Suppressor macrophage (primary cell): ENCODE data around the gene MACROD1.
A peak's percentile ranks its signal among the peaks of the same experiment; 100 is the strongest.

Experiments
- DNase-seq, 4 experiments: peaks; one replicate each; pipeline ENCODE4 v3.0.0-alpha.2; 2020 to 2022

MACROD1 gene

GRCh38 chr11:64092111-64092760 is 73.7 kb downstream of the MACROD1 start:
- peak; percentile 48 to 66 (median 55) for DNase-seq

- DNase-seq = peak in 3 of 4 experiments; percentile 32 to 56 (median 43)
Measured at GRCh38 chr11:64090806-64091516, 75.0 kb downstream of the MACROD1 start.

- no peak for DNase-seq
Measured at GRCh38 chr11:64089915-64090805, 75.8 kb downstream of the MACROD1 start.

- DNase-seq = no peak
Measured at GRCh38 chr11:64089493-64089892, 76.4 kb downstream of the MACROD1 start.

GRCh38 chr11:64089027-64089360 is 76.9 kb downstream of the MACROD1 start:
- DNase-seq = no peak

GRCh38 chr11:64088162-64089026 is 77.5 kb downstream of the MACROD1 start:
- no peak for DNase-seq

- DNase-seq = no peak
Measured at GRCh38 chr11:64086258-64087123, 79.4 kb downstream of the MACROD1 start.

- DNase-seq = no peak
Measured at GRCh38 chr11:64085906-64086257, 80.0 kb downstream of the MACROD1 start.

GRCh38 chr11:64084951-64085710 is 80.8 kb downstream of the MACROD1 start:
- DNase-seq = no peak

- no peak for DNase-seq
Measured at GRCh38 chr11:64084146-64084950, 81.6 kb downstream of the MACROD1 start.

- no peak for DNase-seq
Measured at GRCh38 chr11:64083398-64084080, 82.4 kb downstream of the MACROD1 start.

GRCh38 chr11:64081745-64082442 is 84.0 kb downstream of the MACROD1 start:
- no peak for DNase-seq

GRCh38 chr11:64080390-64080789 is 85.5 kb downstream of the MACROD1 start:
- DNase-seq = no peak

GRCh38 chr11:64078905-64079304 is 87.0 kb downstream of the MACROD1 start:
- no peak for DNase-seq

- DNase-seq = no peak
Measured at GRCh38 chr11:64078284-64078683, 87.6 kb downstream of the MACROD1 start.

GRCh38 chr11:64077607-64078006 is 88.3 kb downstream of the MACROD1 start:
- DNase-seq = no peak

- DNase-seq = no peak
Measured at GRCh38 chr11:64076758-64077157, 89.2 kb downstream of the MACROD1 start.

- peak; percentile 68 to 88 (median 83) for DNase-seq
Measured at GRCh38 chr11:64074239-64074638, 91.7 kb downstream of the MACROD1 start.

- DNase-seq = no peak
Measured at GRCh38 chr11:64073542-64073941, 92.4 kb downstream of the MACROD1 start.
